Activated naive CD8-positive, alpha-beta T cell (primary cell): ENCODE results near the gene ZNF669.
A peak's percentile ranks its signal among the peaks of the same experiment; 100 is the strongest.

Experiments used
- H3K27ac Mint-ChIP-seq: one replicate; pipeline ENCODE4 v1.8.0; 2021; ENCODE audit warnings: mixed read lengths
- H3K27me3 Mint-ChIP-seq: one replicate; pipeline ENCODE4 v1.8.0; 2021; ENCODE audit warnings: mixed read lengths
- H3K36me3 Mint-ChIP-seq: one replicate; pipeline ENCODE4 v1.8.0; 2021; ENCODE audit warnings: mixed read lengths
- H3K4me1 Mint-ChIP-seq: one replicate; pipeline ENCODE4 v1.8.0; 2021; ENCODE audit warnings: low read depth, mixed read lengths
- H3K4me3 Mint-ChIP-seq: one replicate; pipeline ENCODE4 v1.8.0; 2021; ENCODE audit warnings: mild to moderate bottlenecking, mixed read lengths
- H3K9me3 Mint-ChIP-seq: one replicate; pipeline ENCODE4 v1.8.0; 2021; ENCODE audit warnings: low read depth, mixed read lengths

ZNF669 gene

DNA sequence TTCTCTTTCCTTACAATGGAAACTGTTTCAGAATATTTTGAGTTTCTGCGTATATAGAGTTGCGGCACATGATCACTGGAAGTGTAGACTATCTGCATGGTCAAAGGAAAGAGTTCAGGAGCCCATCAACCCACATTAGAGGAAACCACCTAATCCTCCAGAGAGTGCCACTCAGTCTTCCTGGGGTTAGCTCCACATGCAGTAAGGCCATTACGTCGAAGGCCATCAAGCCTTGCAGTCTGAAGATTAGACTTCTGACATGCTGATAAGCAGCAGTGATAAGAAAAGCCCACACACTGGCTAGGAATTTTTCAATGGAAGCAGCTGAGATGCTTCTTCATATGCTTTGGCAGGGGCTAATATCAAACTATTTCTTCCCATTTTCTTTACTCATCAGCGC is 7.6 kb downstream of the ZNF669 start:
- H3K9me3 Mint-ChIP-seq: peaks cover 21% of the 10 kb centered on the region
- H3K36me3 Mint-ChIP-seq: peaks cover 38% of the 10 kb centered on the region
- no peak overlapping the region for H3K4me3 Mint-ChIP-seq
- no peaks in the 10 kb centered on the region for H3K27me3 Mint-ChIP-seq
- peaks cover 1% of the 10 kb centered on the region for H3K4me1 Mint-ChIP-seq
- H3K27ac Mint-ChIP-seq: no peak overlapping the region

DNA sequence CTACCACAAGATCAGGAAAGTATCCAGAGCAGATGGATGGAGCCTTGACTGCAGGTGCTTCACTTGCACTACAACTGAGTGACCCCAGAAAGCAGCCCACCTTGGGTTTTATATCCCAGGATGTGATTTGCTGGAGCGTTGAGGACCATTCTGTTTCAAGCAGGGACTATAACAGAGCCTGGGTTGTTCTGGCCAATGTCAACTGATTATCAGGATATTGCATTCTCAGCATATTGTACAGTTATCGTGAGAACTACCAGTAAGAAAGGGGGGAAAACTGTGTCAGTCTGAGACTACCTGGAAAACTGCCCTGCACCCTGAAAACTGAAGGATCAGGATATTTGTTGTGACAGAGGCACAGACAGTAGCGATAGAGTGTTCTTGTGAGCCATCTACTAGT is 8.0 kb downstream of the ZNF669 start:
- peaks cover 20% of the 10 kb centered on the region for H3K9me3 Mint-ChIP-seq
- no peak overlapping the region for H3K4me3 Mint-ChIP-seq
- peaks cover 35% of the 10 kb centered on the region for H3K36me3 Mint-ChIP-seq
- H3K4me1 Mint-ChIP-seq: peaks cover 1% of the 10 kb centered on the region
- no peak overlapping the region for H3K27ac Mint-ChIP-seq
- no peaks in the 10 kb centered on the region for H3K27me3 Mint-ChIP-seq

GRCh38 chr1:247090455-247090854 is 13.7 kb downstream of the ZNF669 start:
- no peaks in the 10 kb centered on the region for H3K4me1 Mint-ChIP-seq
- no peak overlapping the region for H3K27ac Mint-ChIP-seq
- no peak overlapping the region for H3K4me3 Mint-ChIP-seq
- no peaks in the 10 kb centered on the region for H3K9me3 Mint-ChIP-seq
- no peaks in the 10 kb centered on the region for H3K36me3 Mint-ChIP-seq
- H3K27me3 Mint-ChIP-seq: no peaks in the 10 kb centered on the region

DNA sequence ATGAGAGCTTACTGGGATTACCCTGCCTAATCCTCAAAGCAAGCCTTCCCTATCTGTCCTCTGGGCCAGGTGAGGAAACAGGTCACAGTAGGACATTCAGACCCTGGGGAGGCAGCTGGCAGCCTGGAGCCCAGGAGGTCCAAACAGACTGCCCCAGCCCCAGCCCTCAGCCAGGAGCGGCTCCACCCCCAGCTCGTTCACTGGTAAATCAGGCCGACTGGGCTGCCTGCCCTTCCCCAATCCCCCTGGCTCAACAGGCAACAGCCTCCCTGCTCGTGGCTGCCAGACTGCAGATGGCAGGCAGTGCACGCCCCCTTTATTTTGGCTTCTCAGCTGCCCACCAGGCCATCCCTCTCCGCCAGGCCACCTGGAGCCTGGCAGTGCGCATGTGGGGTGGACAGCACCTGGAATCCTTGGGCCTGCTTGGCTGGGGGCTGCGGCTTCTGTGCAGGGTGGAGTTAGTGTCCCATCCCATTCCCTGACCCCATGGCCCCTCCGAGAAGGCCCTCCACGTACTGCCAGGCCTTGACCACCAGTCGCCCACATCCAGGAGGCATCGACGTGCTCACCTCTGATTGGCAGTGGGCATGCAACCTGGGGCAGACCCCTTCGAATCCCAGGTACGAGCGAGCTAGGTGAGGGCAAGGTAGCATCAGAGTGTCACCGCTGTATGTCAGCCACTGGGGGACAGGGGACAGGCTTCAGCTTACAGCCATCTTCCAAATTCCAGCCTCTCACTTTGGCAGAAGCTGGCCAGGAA is 14.4 kb downstream of the ZNF669 start:
- Mint-ChIP-seq H3K4me3 (no peak overlapping the region), H3K27me3 (no peaks in the 10 kb centered on the region), H3K4me1 (no peaks in the 10 kb centered on the region), H3K36me3 (no peaks in the 10 kb centered on the region), H3K27ac (no peak overlapping the region), H3K9me3 (no peaks in the 10 kb centered on the region)

- Mint-ChIP-seq H3K9me3 (no peaks in the 10 kb centered on the region), H3K36me3 (no peaks in the 10 kb centered on the region), H3K4me3 (no peak overlapping the region), H3K27me3 (no peaks in the 10 kb centered on the region), H3K4me1 (no peaks in the 10 kb centered on the region), H3K27ac (no peak overlapping the region)
These were observed 15.2 kb downstream of the ZNF669 start for GRCh38 chr1:247088967-247089366.

DNA sequence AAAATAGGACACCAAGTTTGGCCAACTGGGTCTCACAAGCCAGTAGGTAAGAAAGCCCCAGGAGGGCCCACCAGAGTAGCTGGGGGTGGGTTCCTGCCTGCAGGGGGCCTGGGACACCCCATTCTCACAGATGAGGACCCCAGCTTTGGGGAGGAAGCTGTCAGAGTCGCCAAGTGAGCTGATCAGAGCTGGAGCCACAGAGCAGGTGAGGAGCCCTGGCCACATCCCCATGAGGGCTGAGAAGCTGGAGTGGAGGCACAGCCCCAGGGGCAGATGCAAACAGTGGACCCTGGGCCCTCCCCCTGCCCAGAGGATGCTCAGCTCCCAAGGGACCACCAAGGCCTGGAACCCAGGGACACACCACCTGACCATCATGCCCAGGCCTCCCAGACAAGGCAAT is 16.9 kb downstream of the ZNF669 start:
- Mint-ChIP-seq H3K4me1 (no peaks in the 10 kb centered on the region), H3K27ac (no peak overlapping the region), H3K9me3 (no peaks in the 10 kb centered on the region), H3K4me3 (no peak overlapping the region), H3K36me3 (no peaks in the 10 kb centered on the region), H3K27me3 (no peaks in the 10 kb centered on the region)

- Mint-ChIP-seq H3K9me3 (no peaks in the 10 kb centered on the region), H3K4me3 (no peak overlapping the region), H3K36me3 (no peaks in the 10 kb centered on the region), H3K27me3 (no peaks in the 10 kb centered on the region), H3K4me1 (no peaks in the 10 kb centered on the region), H3K27ac (no peak overlapping the region)
These were observed 18.8 kb downstream of the ZNF669 start for GRCh38 chr1:247085310-247085709.

GRCh38 chr1:247084771-247085170 is 19.4 kb downstream of the ZNF669 start:
- Mint-ChIP-seq H3K4me3 (no peak overlapping the region), H3K27me3 (no peaks in the 10 kb centered on the region)

DNA sequence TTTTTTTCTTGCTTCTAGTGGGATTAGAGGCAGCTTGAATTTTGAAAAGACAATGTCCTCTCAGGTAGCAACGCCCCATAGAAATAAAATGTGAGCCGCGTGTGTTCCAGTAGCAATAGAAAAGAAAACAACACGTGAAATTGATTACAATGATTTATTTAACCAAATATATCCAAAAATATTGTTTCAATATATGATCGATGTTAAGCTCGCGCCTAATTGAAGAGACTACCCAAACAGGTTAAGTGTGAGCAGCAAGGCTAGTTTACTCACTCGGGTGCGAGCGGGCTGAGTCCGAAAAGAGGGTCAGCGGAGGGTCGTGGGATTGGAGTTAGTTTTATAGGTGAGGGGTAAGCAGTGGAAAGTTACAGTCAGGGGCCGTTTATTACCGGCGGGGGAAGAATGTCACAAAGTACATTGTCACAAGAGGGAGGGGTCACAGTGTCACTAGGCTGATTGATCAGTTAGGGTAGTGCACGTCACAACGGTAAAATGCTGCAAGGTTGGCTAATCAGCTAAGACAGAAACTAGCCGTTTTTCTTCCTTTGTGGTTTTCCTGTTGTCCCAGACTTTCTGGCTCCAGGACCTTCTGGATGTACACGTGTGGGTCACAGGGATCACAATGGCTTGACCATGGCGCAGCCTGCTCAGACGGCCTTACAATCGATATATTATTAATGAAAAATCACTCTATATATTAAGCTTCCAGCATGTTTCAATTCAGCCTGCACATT is 24.8 kb downstream of the ZNF669 start:
- peaks cover 5% of the 10 kb centered on the region for H3K36me3 Mint-ChIP-seq

More at GRCh38 chr1:247084771-247085170, 19.4 kb downstream of the ZNF669 start:
- Mint-ChIP-seq H3K27ac (no peak overlapping the region), H3K36me3 (no peaks in the 10 kb centered on the region), H3K4me1 (peaks cover 2% of the 10 kb centered on the region), H3K9me3 (no peaks in the 10 kb centered on the region)

DNA sequence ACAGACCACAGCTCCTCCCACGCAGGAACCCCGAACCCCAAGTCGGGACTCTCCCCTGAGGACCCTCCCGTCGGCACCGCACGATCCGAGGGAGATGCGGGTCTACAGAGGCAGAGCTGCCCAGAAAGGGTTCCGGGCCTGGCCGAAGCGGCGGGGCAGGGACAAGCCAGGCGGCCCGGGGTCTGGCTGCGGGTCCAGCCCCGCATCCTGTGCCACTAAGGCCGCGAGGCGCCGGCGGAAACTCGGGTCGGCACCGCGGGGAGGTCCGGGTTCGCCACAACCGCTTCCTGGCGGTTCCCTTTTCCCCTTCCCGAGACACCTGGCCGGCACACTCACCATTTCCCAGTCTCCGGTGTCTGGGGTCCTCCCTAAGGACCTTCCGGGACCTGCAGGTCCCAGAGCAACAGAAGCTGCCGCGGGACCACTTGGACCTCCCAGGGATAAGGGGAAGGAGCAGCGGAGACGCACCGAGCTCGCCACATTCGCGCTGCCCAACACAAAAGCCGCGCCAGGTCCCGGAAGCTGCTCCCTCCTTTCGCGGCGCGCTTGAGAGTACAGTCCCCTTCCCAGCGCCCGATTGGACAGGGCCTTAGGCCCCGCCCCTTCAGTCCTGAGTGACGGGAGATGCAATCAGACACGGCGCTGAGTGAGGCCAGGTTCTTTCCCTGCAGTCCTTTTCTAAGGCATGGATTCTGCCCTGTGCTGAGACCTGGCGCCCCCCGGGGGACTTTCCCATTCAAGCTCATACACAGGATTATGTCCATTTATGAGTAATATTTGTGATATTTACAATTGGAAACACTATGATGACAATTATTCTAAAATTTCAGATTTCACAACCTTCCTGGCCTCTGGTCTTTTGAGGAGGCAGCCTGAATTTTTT is 25.7 kb downstream of the ZNF669 start, which contains the start of gene ZNF670:
TSS of gene ZNF670 (minus strand) at position 554 of the 883 bp plus-strand sequence. CDS start at position 339, 215 bp downstream.
- Mint-ChIP-seq H3K36me3 (peaks cover 8% of the 10 kb centered on the region), H3K4me1 (peaks cover 23% of the 10 kb centered on the region), H3K4me3 (peak within 1 kb of the TSS; percentile 93), H3K27me3 (no peaks in the 10 kb centered on the region), H3K9me3 (no peaks in the 10 kb centered on the region), H3K27ac (peak within 1 kb of the TSS; percentile 85)

More for the DNA sequence above, 24.8 kb downstream of the ZNF669 start:
- Mint-ChIP-seq H3K9me3 (no peaks in the 10 kb centered on the region), H3K4me1 (peaks cover 23% of the 10 kb centered on the region), H3K27ac (peak overlapping the region; percentile 84), H3K27me3 (no peaks in the 10 kb centered on the region), H3K4me3 (peak overlapping the region; percentile 93)

DNA sequence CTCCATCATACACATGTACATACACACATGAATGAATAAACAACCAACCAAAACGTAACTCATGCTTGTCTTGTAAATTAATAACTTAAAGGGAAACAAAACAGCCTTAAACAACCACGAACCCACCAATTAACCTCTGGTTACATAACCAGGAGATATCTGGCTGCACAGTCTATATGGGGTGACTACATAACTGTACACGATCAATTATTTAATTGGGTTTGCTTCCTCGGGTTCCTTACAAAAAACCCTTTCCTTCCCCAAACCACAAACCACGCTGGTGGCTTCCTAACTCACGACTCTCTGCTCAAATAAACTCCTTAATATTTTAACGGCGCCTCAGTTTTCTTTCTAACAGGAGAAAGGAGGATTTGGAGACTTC is 26.3 kb downstream of the ZNF669 start:
- H3K36me3 Mint-ChIP-seq: peaks cover 8% of the 10 kb centered on the region
- H3K27me3 Mint-ChIP-seq: no peaks in the 10 kb centered on the region
- peak overlapping the region; percentile 85 for H3K27ac Mint-ChIP-seq
- H3K4me1 Mint-ChIP-seq: peaks cover 23% of the 10 kb centered on the region
- no peaks in the 10 kb centered on the region for H3K9me3 Mint-ChIP-seq
- peak overlapping the region; percentile 93 for H3K4me3 Mint-ChIP-seq

- Mint-ChIP-seq H3K27ac (no peak overlapping the region), H3K9me3 (no peaks in the 10 kb centered on the region), H3K27me3 (no peaks in the 10 kb centered on the region), H3K4me1 (peaks cover 23% of the 10 kb centered on the region), H3K36me3 (peaks cover 8% of the 10 kb centered on the region), H3K4me3 (peak overlapping the region; percentile 93)
These were observed 26.9 kb downstream of the ZNF669 start for GRCh38 chr1:247077213-247077612.

DNA sequence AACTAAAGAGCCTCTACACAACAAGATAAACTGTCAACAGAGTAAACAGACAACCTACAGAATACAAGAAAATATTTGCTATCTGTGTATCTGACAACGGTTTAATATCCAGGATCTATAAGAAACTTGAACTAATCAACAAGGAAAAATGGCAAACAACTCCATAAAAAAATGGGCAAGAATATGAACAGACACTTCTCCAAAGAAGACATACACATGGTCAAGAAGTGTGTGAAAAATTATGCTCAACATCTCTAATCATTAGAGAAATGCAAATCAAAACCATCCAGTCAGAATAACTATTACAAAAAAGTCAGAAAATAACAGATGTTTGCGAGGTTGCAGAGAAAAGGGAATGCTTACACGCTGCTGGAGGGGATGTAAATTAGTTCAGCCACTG is 33.5 kb downstream of the ZNF669 start:
- Mint-ChIP-seq H3K9me3 (peaks cover 25% of the 10 kb centered on the region), H3K4me1 (no peaks in the 10 kb centered on the region), H3K36me3 (peaks cover 31% of the 10 kb centered on the region), H3K27me3 (no peaks in the 10 kb centered on the region), H3K4me3 (no peak overlapping the region), H3K27ac (no peak overlapping the region)

GRCh38 chr1:247064304-247064703 is 39.9 kb downstream of the ZNF669 start:
- Mint-ChIP-seq H3K4me3 (no peak overlapping the region), H3K27ac (no peak overlapping the region), H3K36me3 (peaks cover 42% of the 10 kb centered on the region), H3K27me3 (no peaks in the 10 kb centered on the region), H3K9me3 (peaks cover 34% of the 10 kb centered on the region), H3K4me1 (no peaks in the 10 kb centered on the region)

GRCh38 chr1:247060771-247061170 is 43.4 kb downstream of the ZNF669 start:
- H3K4me3 Mint-ChIP-seq: no peak overlapping the region
- peaks cover 44% of the 10 kb centered on the region for H3K9me3 Mint-ChIP-seq
- H3K27ac Mint-ChIP-seq: no peak overlapping the region
- H3K36me3 Mint-ChIP-seq: peaks cover 52% of the 10 kb centered on the region
- no peaks in the 10 kb centered on the region for H3K4me1 Mint-ChIP-seq
- no peaks in the 10 kb centered on the region for H3K27me3 Mint-ChIP-seq
